GM18861 (cell line): ENCODE results near the gene TUFM.
"Not testable (repeated sequence)": the region's sequence is repeated elsewhere in the genome, so short reads cannot be mapped to it uniquely, and the experiment has no call there.

ENCODE experiments used
- ATAC-seq: cut with Tn5 transposase; IDR thresholded peaks from one replicate; pipeline ENCODE4 v1.9.1; 2021; ENCODE audit not compliant: unreplicated experiment

TUFM gene

DNA sequence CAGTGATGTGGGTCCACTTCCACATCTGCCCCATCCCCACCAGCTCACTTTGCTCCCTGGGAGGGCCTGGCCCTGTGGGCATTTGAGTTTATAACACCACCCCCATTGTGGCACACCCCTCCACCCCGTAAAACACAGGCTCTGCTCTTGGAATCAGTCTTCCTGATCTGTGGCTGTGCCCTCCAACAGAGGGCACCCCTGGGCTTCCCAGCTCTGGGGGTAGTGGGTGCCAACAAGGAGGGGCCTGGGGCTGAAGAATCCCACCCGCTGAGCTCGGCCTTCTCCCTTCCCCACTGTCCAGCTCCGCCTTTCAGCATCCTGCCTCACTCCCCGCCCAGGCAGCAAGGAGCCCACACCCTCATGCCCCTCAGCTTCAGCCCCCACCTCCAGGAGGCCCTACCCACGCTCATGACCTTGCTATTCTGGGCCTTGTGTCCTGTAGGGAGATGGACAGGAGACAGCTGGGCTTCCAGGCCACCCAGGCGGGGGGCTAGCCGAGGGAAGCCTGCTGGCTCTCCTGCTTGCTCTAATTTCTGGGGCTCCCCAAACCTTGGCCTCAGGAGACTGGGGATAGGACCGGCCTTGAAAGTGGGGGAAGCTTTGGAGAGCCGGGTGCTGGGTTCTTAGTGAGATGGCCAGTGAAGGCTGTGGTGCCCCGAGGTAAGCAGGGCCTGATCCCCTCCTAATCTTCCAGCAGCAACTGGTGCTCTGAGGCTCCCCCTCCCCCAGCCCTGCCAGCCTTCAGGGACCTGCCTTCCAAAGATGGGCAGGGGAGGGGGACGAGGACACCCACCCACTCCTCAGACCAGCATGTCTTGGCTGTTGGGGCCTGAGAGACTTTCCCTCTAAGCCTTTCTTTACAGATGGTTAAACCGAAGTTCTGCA is 29.2 kb upstream of the TUFM start:
- ATAC-seq = no peak

DNA sequence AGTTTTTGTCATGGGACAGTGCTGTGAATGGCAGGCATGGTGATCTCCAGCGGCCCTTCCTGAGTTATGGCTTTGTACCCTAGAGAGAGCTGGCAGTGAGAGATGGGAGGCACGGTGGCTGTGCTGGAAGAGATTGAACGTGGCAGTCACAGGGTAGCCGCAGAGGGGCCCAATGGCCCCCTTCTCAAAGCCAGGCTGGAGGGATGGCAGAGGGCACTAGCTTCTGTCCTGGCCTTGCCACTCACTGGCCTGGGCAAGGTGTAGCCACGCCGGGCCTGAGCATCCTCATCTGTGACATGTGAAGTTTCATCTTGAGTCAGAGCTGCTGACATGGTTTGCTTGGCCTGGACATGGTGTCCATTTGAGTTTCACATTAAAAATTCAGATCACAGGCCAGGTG is 28.3 kb upstream of the TUFM start:
- ATAC-seq = no peak

DNA sequence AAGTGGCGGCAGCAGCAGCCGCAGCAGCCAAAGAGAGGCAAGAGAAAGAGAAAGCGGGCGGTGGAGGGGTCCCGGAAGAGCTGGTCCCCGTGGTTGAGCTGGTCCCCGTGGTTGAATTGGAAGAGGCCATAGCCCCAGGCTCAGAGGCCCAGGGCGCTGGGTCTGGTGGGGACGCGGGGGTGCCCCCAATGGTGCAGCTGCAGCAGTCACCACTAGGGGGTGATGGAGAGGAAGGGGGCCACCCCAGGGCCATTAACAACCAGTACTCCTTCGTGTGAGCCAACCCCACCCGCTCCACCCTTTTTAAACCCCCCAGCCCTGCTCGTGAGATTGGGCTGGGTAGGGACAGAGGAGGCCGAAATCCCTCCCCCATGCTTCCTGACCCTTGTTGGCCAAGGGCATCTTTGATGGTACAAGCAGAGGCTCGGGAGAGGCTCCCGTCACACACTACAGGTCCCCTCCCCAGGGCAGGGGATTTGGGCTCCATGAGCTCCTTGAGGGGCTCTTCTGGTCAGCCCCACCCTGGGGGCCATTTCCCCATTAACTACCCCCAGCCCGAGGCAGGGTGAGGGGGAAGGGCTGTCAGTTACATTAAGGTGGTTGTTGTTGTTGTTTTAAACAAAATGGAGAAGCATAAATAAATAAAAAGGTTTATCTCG is 27.5 kb upstream of the TUFM start:
- ATAC-seq = no peak

DNA sequence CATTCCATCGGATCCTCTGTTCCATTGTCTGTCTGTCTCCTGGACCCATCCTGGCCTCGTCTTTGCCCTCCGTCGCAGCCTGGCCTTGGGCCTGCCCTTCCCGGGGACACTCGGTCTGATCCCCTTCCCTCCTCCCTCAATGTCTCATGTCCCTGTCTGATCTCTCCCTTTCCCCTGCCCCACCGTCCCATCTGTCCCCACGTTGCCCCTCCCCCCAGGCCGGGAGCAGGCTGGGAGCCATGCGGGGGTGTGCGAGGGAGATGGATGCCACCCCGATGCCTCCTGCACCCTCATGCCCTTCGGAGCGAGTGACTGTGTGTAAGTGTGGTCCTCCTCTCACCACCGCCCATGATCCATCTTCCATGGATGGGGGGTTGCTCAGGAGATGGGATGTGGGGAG is 26.8 kb upstream of the TUFM start:
- no peak for ATAC-seq

DNA sequence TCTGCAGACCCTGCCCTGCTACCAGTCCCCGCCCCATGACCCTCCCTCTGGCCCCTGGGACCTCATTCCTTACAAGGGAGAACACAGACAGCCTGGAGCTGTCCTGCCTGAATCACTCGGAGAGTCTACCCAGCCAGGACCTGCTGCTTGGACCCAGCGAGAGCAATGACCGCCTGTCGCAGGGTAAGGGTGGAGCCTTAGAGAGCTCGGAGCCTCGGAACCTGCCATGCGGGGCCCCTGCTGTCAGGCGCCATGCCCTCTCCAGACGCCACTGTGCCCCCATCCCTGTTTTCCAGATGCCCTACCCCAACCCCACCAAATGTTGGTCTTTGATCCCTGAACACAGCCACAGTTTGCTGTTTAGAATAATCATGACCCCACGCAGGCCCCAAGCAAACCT is 23.1 kb upstream of the TUFM start:
- ATAC-seq = no peak

DNA sequence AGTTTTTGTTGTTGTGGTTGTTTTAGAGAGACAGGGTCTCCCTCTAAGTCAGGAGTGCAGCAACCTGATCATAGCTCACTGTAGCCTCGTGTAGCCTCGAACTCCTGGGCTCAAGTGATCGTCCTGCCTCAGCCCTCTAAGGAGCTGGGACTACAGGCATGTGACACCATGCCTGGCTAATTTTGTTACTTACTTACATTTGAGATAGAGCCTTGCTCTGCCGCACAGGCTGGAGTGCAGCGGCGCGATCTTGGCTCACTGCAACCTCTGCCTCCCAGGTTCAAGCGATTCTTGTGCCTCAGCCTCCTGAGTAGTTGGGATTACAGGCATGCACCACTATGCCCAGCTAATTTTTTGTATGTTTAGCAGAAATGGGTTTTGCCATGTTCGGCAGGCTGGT is 21.5 kb upstream of the TUFM start:
- not testable (repeated sequence) for ATAC-seq

DNA sequence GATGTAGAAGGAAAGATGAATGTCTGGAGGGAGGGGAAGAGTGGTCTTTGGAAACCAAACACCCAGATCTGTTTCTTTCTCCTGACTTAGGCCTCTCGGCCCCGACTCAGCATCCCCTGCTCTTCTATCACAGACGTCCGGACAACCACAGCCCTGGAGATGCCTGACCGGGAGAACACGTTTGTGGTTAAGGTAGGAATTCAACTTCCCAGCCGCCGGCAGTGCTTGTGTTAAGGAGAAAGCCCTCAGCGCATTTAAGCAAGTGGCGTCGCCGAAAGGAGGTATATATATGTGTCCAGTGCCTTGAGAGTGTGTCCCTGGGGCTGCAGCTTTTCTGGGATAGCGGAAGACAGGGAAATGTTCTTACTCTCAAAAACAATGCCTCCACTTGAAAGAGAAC is 21.1 kb upstream of the TUFM start:
- ATAC-seq = no peak

DNA sequence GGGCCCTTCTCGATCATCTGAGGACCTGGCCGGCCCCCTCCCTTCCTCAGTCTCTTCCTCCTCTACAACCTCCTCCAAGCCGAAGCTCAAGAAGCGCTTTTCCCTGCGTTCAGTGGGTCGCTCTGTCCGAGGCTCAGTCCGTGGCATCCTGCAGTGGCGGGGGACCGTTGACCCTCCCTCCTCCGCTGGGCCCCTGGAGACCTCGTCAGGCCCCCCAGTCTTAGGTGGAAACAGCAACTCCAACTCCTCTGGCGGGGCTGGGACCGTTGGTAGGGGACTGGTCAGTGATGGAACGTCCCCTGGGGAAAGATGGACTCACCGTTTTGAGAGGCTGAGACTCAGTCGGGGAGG is 20.3 kb upstream of the TUFM start:
- ATAC-seq = no peak

DNA sequence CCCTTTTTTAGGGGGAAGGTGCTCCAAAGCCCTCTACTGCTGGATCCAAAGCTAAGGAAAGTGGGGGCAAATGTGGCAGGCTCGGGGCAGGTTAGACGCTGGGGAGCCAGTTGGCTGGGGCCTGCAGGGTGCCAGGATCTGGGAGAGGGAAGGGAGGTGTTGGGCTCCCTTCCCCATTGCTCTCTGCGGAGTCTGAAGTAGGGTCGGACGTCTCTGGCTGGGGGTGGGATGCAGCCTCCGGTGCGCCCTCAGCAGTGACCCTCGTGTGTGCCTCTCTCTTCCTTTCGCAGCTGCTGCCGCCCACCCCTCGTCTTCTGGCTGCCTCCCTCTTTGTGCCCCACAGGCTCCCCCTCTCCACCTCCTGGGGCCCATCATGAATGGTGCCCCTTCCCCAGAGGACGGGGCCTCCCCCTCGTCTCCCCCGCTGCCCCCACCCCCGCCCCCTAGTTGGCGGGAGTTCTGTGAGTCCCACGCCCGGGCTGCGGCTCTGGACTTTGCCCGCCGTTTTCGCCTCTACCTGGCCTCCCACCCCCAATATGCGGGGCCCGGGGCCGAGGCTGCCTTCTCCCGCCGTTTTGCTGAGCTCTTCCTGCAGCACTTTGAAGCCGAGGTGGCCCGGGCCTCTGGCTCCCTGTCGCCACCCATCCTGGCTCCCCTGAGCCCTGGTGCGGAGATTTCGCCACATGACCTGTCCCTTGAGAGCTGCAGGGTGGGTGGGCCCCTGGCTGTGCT is 19.7 kb upstream of the TUFM start:
- no peak for ATAC-seq

DNA sequence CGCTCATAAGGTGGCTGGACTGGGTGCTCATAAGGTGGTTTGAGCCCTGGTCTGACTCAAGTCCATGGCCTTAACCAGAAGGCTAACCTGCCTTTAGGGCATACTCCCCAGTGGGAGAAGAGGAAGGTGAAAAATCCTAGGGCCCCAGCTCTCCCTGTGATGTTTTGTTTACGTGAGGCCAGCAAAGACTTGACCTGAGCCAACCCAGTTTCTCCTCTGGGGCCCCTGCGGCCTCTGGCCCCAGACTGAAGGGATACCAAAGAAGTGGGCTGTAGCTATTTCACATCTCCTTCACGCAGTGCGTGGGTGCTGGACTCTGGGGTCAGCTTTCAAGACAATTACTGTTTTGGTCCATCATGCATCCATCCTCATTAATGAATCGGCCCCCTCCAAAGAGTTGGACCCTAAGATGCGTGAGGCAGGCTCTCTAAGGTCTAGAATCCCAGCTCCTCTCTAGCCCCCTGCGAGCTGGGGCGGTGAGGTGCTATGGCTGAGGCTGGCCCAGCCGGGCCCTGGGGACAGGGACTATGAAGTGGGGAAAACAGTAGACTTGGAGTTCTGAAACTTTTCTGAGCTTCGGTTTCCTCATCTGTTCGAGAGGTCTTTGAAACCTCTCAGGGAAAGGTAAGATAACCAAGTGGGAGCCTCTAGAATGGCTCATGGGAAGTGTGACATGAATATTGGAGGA is 19.0 kb upstream of the TUFM start:
- ATAC-seq = no peak

DNA sequence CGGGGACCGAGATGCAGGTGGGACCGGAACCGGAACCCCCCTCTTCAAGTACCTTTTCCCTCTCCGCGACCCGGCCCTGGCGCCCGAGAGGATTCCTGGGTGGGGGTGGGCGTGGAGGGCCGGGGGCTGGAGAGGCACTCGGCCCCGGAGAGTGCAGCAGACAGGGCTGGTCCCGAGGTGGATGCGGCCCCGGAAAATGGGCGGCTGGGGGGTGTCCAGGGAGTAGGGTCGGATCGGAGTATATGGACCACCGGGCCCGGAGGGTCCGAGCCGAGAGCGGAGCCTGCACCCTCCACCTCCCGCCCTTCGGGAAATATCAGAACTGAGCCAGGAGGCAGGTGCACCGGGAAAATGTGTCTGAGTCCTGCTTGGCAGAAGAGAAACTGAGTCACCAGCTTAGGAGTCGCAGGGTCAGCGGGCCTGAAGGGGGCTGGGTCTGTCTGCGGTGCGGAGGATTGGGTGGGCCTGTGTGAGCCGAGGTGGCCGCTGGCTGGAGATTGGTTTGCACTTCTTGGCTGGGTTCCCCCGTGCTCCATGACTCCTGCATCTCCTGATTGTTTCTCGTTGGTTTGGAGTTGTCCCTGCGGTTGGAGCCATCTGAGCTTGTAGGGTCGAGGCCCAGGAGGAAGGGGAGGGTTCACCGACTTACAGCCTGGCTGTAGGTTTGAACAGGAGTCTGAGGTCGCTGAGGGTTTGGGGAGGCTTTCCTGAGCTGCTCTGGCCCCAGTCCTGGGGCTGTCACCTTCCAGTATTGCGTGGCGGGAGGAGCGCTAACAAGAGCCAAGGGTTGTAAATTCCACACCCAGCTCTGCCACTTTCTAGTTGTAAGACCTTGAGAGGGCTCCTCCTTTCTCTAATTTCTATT is 18.0 kb upstream of the TUFM start:
- no peak for ATAC-seq

DNA sequence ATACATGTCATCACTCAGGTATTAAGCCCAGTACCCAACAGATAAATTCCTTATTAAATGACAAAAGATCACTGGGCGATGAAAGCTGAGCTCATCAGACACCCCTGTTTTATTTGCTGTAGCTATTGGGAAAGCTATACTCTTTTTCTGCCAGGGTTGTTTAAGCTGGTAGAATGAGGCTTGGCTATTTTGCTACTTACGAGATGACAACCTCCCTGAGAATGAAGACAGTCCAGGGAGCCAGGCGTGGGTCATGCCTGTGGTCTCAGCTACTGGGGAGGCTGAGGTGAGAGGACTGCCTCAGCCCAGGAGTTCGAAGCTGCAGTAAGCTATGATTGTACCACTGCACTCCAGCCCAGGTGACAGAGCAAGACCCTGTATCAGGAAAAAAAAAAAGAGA is 13.2 kb upstream of the TUFM start:
- no peak for ATAC-seq

DNA sequence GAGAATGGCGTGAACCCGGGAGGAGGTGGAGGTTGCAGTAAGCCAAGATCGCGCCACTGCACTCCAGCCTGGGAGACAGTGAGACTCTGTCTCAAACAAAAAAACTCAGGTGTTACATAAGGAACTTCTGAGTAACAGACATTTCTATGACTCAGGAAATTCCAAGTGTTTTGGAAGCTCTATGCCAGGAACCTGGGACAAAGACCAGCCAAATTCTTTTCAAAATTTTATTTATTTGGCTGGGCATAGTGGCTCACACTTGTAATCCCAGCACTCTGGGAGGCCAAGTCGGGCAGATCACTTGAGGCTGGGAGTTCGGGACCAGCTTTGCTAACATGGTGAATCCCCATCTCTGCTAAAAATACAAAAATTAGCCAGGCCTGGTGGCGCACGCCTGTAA is 12.3 kb upstream of the TUFM start:
- no peak for ATAC-seq

DNA sequence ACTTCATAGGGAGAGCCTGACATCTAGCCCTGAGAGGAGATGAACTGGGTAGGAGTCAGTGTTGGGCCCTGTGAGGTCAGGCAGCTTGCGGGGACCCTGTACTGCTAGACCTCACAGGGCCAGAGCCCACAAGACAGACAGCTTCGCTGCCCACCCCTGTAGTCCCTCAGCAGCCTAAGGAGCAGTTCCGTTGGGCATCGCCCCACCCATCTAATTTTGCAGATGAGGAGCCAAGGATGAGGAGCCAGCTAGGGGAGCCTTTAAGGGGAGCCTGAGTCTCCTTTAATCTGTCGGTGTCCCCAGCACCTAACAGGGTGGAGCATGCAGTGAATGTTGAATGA is 755 bp upstream of the TUFM start:
- no peak for ATAC-seq

DNA sequence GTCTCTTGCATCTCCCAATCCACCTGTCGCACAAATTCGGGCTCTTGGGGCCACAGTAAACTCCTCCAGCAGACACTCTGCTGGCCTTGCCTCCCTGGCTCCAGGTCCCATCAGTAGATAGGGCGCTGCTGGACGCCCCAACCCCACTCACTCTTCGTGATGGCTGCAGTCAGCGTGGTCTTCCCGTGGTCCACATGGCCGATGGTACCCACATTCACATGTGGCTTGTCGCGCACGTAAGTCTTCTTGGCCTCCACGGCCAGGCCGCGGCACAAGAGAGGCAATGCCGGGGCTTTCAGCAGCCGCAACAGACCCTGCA is 428 bp downstream of the TUFM start:
- ATAC-seq = no peak

DNA sequence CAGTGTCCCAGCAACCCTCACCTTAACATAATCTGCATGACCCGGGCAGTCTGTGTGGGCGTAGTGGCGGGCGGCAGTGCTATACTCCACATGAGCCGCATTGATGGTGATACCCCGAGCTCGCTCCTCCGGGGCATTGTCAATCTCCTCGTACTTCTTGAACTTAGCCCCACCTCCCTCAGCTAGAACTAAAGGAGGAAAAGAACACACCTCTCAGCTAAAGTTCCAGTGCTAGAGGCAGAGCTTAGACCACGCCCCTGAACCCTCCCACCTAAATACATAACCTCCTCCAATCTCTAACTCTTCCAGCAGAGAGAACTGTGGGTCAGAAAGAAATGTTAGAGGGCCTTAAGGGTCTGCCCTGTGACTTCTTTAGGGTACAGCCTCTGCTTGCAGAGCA is 855 bp downstream of the TUFM start:
- ATAC-seq = no peak

DNA sequence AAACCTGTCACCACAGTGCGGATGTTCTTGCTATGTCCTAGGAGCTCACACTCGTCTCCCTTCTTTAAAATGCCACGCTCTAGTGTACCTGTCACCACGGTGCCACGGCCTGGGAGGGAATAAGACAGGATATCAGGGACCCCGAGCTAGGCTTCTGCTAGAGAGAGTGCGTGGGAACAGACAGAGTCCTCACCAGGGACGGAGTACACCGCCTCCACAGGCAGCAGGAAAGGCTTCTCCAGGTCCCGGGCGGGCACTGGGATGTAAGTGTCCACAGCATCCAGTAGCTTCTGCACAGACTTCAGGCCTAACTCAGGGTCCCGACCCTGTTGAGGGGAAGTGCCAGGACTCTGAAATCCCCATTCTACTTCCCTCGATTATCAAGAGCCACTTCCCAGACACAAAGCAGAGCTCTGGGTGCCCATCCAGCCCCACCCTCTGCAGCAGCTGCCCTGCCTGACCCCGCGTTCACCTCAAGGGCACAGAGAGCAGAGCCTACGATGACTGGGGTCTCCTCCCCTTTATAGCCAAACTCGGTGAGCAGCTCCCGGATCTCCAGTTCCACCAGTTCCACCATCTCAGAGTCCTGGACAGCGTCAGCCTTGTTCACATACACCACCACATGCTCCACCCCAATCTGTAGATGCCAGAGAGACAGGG is 1.8 kb downstream of the TUFM start:
- no peak for ATAC-seq

DNA sequence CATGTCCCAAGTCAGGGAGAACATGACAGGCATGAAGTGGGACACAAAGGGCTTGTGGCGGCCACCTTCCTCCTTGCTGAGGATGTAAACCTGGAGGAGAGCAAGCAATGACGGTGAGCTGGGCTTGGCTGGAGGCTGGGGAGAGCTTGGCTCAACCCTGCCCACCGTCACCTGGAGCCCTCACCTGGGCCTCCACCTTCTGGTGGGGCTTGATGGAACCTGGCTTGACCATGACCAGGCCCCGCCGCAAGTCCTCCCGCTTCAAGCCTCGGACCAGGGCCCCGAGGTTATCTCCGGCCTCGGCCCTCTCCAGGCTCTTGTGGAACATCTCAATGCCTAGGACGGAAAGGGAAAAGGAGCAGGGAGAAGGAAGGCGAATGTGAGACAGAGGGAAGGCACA is 2.4 kb downstream of the TUFM start:
- ATAC-seq = no peak

DNA sequence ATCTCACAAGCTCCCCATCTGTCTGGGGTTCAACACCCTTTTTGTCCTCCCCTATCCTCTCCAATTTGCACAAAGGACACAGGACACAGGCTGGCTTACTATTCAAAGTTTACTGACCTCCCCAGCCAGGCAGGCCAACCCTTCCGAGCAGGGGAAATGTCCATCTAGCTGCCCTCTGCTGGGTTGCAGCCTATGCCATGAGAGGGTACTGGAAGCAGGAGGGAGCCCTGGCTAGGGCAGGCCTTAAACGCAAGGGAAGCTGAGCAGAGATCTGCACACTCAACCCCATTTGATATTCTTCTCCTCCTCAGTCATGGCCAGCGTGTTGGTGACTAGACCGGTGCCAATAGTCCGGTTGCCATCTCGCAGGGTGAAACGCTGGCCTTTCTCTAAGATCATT is 3.5 kb downstream of the TUFM start:
- ATAC-seq = no peak

DNA sequence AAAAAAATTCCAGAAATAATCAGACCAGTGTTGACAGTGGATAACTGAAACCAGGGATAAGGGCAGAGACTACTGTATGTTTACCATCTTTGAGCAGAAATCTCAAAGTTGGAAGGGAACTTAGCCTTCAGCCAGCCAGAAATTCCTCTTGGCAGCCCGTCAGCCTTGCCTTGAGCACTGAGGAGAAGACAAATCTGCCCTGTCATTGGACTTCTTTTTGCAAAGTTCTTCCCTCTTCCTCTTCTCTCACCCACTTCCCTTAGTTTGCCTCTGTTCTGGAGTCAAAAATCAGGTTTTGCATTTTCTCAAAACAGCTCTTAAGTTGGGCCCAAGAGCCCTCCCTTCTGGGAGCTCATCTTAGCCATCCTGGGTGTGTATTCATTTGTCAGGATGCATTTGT is 6.2 kb downstream of the TUFM start:
- no peak for ATAC-seq
